Body of pancreas (tissue), 4 donors: ENCODE measurements around the gene ZNF511. TPM values are rescaled to one million over a fixed set of nuclear protein-coding genes. Genes with fewer than 3 reads are reported as not detected.
A peak's percentile ranks its signal among the peaks of the same experiment; 100 is the strongest.

ENCODE experiments used
- ATAC-seq: fragments of 150-250 bp; one replicate; pipeline ENCODE4 v1.9.1; 2016
- DNase-seq, 4 donors: peaks; one replicate each; pipeline ENCODE4 v3.0.0-alpha.2; 2019
- H3K27ac ChIP-seq, 4 donors: fragments of 200-600 bp; sonication (generic); 1 replicate in 3 of 4; 2 replicates in 1 of 4; pipeline versions ENCODE4 v1.5.1 to v1.6.1; 2016 to 2019; ENCODE audit warnings: mild to moderate bottlenecking in 1 of 4, mixed read lengths in 1 of 4, moderate library complexity in 1 of 4
- H3K27me3 ChIP-seq, 2 donors: fragments of 200-600 bp; sonication (generic); one replicate each; pipeline ENCODE4 v1.6.0; 2016; ENCODE audit warnings: mild to moderate bottlenecking in 1 of 2
- H3K36me3 ChIP-seq, 2 donors: fragments of 200-600 bp; sonication (generic); replicated peaks in 1 of 2; 2 replicates each; pipeline ENCODE4 v1.5.1; 2016; ENCODE audit warnings: low read depth in 2 of 2; ENCODE audit not compliant: insufficient read depth in 1 of 2
- H3K4me1 ChIP-seq: fragments of 200-600 bp; sonication (generic); one replicate; pipeline ENCODE4 v1.6.0; 2016
- H3K4me3 ChIP-seq, 2 donors: fragments of 200-600 bp; sonication (generic); 1 replicate in 1 of 2; 2 replicates in 1 of 2; pipeline ENCODE4 v1.5.1; 2016 to 2019
- H3K9me3 ChIP-seq, 3 donors: fragments of 200-600 bp; sonication (generic); 1 replicate in 2 of 3; 2 replicates in 1 of 3; pipeline ENCODE4 v1.5.1; 2016
- CTCF ChIP-seq, 7 experiments: fragments of 450-650 bp in 4 of 7; fragments of 200-600 bp in 3 of 7; sonication (generic) in 3 of 7; IDR thresholded peaks; one replicate each; pipeline ENCODE4 v1.5.1; 2016 to 2019; ENCODE audit warnings: antibody characterized with exemption in 7 of 7
- POLR2A ChIP-seq, 3 donors: fragments of 450-650 bp; IDR thresholded peaks; one replicate each; pipeline ENCODE4 v1.6.1; 2016; ENCODE audit warnings: antibody characterized with exemption in 3 of 3, mild to moderate bottlenecking in 2 of 3
- WGBS, 2 donors: methylation state at CpG; one replicate each; pipeline ENCODE4 v1.1.5; 2017; 5-methylcytosine and 5-hydroxymethylcytosine counted together
- intact Hi-C: fragments of 100-400 bp; cut with DNase I; formaldehyde crosslinking; loops from one replicate; pipeline ENCODE4 v1.15.1; 2023
- total RNA-seq, 2 donors: library from RNA; depleted of rRNA; stranded (reverse); fragments of >200 nt; gene quantifications; one replicate each; pipeline ENCODE4 v1.1.0, GENCODE V29; 2016

Gene ZNF511
- total RNA-seq, 2 donors from 2014 or later: 15.0 to 22.7 TPM

- intact Hi-C loops: no loop called here
- peaks cover 26 to 36% of the 10 kb centered on the region in 2 donors for H3K36me3 ChIP-seq
- 93 to 95% methylated on average over 8 to 24 of the region's 24 CpGs for WGBS, 2 donors
- H3K9me3 ChIP-seq: no peaks in the 10 kb centered on the region
- DNase-seq: no peak
- no peak for ATAC-seq
- no peak overlapping the region for H3K4me3 ChIP-seq
- no peaks in the 10 kb centered on the region for H3K27me3 ChIP-seq
- H3K27ac ChIP-seq: no peak overlapping the region
- no peaks in the 10 kb centered on the region for H3K4me1 ChIP-seq
- TF ChIP-seq CTCF (IDR thresholded peaks at IDR 0.05) (no peak), POLR2A (IDR thresholded peaks at IDR 0.05) (no peak)
These were observed 19.0 kb upstream of the ZNF511 start for GRCh38 chr10:133289761-133290160.

- peak; percentile 18 for ATAC-seq
- Histone ChIP-seq H3K4me3 (no peak overlapping the region), H3K27ac (peak overlapping the region in 1 of 4 donors; percentile 55), H3K27me3 (no peaks in the 10 kb centered on the region), H3K9me3 (no peaks in the 10 kb centered on the region), H3K4me1 (no peaks in the 10 kb centered on the region), H3K36me3 (peaks cover 16 to 56% of the 10 kb centered on the region in 2 donors)
- 87 to 91% methylated on average over 16 to 37 of the region's 38 CpGs for WGBS, 2 donors
- TF ChIP-seq POLR2A (IDR thresholded peaks at IDR 0.05): no peak
- TF ChIP-seq CTCF (IDR thresholded peaks at IDR 0.05): no peak
- intact Hi-C loops: no loop called here
- DNase-seq: peak in 1 of 4 donors; percentile 55
These were observed 15.6 kb upstream of the ZNF511 start for GRCh38 chr10:133292919-133293809.

- intact Hi-C loops: no loop called here
- Histone ChIP-seq H3K27ac (peak overlapping the region in 1 of 4 donors; percentile 55), H3K4me1 (no peaks in the 10 kb centered on the region), H3K27me3 (no peaks in the 10 kb centered on the region), H3K36me3 (peaks cover 11 to 57% of the 10 kb centered on the region in 2 donors), H3K9me3 (no peaks in the 10 kb centered on the region), H3K4me3 (no peak overlapping the region)
- no peak for TF ChIP-seq POLR2A (IDR thresholded peaks at IDR 0.05)
- TF ChIP-seq CTCF (IDR thresholded peaks at IDR 0.05): no peak
- DNase-seq (no peak), ATAC-seq (no peak)
- 91 to 96% methylated on average over 10 of the region's 10 CpGs for WGBS, 2 donors
These were observed 14.9 kb upstream of the ZNF511 start for GRCh38 chr10:133293810-133294119.

GRCh38 chr10:133294189-133294588 is 14.5 kb upstream of the ZNF511 start:
- 83 to 90% methylated on average over 7 to 15 of the region's 15 CpGs for WGBS, 2 donors
- TF ChIP-seq CTCF (IDR thresholded peaks at IDR 0.05) (no peak), POLR2A (IDR thresholded peaks at IDR 0.05) (no peak)
- peaks cover 7 to 58% of the 10 kb centered on the region in 2 donors for H3K36me3 ChIP-seq
- DNase-seq (peak in 1 of 4 donors; percentile 59), ATAC-seq (no peak)
- no peaks in the 10 kb centered on the region for H3K4me1 ChIP-seq
- no peaks in the 10 kb centered on the region for H3K9me3 ChIP-seq
- intact Hi-C loops: no loop called here
- no peaks in the 10 kb centered on the region for H3K27me3 ChIP-seq
- H3K27ac ChIP-seq: peak overlapping the region in 1 of 4 donors; percentile 62
- no peak overlapping the region for H3K4me3 ChIP-seq
